Ovary (tissue), 3 donors: Measurements from ENCODE around the gene ANKRD44.

Source experiments
- EP300 ChIP-seq: sonication (generic); formaldehyde crosslinking; IDR thresholded peaks from one replicate; pipeline ENCODE4 v1.6.1; 2017; ENCODE audit warnings: antibody characterized with exemption
- POLR2A ChIP-seq: fragments of 450-650 bp; IDR thresholded peaks from one replicate; pipeline ENCODE4 v1.6.1; 2017; ENCODE audit warnings: antibody characterized with exemption, mild to moderate bottlenecking, moderate library complexity
- TF ChIP-seq, protein P1 (sequence below), 3 donors: fragments of 450-650 bp in 2 of 3; fragments of 200-600 bp in 1 of 3; IDR thresholded peaks; one replicate each; pipeline versions ENCODE4 v1.5.1 to v1.8.0; 2016 to 2022; ENCODE audit warnings: antibody characterized with exemption in 3 of 3, mild to moderate bottlenecking in 1 of 3
- donor health status: DM: no; HTN: no; CAD: no.

DNA sequence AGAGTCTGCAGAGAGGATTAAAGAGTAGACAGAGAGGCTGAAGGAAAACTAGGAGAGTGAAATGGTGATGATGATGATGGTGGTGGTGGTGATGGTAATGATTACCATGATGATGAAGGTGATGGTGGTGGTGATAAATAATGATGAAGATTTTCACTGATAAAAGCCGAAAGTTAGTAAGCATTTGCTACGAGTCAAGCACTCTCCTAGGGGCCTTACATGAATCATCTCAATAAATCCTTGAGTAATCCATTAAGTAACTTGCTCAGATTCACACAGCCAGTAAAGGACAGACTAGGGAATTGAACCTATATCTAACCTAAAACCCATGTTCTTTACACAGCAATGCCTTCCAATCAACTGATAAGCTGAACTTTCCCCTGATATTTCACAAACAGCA lies 277.4 kb downstream of the ANKRD44 start:
- TF ChIP-seq, protein P1, sequence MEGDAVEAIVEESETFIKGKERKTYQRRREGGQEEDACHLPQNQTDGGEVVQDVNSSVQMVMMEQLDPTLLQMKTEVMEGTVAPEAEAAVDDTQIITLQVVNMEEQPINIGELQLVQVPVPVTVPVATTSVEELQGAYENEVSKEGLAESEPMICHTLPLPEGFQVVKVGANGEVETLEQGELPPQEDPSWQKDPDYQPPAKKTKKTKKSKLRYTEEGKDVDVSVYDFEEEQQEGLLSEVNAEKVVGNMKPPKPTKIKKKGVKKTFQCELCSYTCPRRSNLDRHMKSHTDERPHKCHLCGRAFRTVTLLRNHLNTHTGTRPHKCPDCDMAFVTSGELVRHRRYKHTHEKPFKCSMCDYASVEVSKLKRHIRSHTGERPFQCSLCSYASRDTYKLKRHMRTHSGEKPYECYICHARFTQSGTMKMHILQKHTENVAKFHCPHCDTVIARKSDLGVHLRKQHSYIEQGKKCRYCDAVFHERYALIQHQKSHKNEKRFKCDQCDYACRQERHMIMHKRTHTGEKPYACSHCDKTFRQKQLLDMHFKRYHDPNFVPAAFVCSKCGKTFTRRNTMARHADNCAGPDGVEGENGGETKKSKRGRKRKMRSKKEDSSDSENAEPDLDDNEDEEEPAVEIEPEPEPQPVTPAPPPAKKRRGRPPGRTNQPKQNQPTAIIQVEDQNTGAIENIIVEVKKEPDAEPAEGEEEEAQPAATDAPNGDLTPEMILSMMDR (IDR thresholded peaks at IDR 0.05) = no peak
- TF ChIP-seq POLR2A (no peak), EP300 (no peak)
